A549 (cell line): ENCODE data around the gene TBC1D22A.

Experiments used
- EHF ChIP-seq: fragments of 250-450 bp; sonication (Bioruptor Pico); IDR thresholded peaks from 2 replicates; pipeline ENCODE4 v1.5.0; 2020; ENCODE audit warnings: mild to moderate bottlenecking
- MYC ChIP-seq: IDR thresholded peaks from 2 replicates; pipeline ENCODE4 v1.6.1; 2012; ENCODE audit warnings: mild to moderate bottlenecking, inconsistent platforms, low read length, improper control_type of control experiment, borderline replicate concordance
- POLR2A ChIP-seq: IDR thresholded peaks from 2 replicates; pipeline ENCODE4 v1.6.1; 2012; ENCODE audit warnings: mild to moderate bottlenecking, low read length
- TF ChIP-seq, protein P1 (sequence below): fragments of >200 bp; sonication (Bioruptor Twin); formaldehyde crosslinking; IDR thresholded peaks from 3 replicates; pipeline ENCODE4 v1.5.1; 2016

- TF ChIP-seq POLR2A, result no peak
- TF ChIP-seq, protein P1, sequence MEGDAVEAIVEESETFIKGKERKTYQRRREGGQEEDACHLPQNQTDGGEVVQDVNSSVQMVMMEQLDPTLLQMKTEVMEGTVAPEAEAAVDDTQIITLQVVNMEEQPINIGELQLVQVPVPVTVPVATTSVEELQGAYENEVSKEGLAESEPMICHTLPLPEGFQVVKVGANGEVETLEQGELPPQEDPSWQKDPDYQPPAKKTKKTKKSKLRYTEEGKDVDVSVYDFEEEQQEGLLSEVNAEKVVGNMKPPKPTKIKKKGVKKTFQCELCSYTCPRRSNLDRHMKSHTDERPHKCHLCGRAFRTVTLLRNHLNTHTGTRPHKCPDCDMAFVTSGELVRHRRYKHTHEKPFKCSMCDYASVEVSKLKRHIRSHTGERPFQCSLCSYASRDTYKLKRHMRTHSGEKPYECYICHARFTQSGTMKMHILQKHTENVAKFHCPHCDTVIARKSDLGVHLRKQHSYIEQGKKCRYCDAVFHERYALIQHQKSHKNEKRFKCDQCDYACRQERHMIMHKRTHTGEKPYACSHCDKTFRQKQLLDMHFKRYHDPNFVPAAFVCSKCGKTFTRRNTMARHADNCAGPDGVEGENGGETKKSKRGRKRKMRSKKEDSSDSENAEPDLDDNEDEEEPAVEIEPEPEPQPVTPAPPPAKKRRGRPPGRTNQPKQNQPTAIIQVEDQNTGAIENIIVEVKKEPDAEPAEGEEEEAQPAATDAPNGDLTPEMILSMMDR, result no peak
- no peak for TF ChIP-seq MYC
- TF ChIP-seq EHF, result no peak
Observed at GRCh38 chr22:46767249-46767985, 5.0 kb downstream of the TBC1D22A start.
